Measurements from ENCODE around the gene GLB1L. TPM values are rescaled to one million over a fixed set of nuclear protein-coding genes. Genes with fewer than 3 reads are reported as not detected.

Gene GLB1L
- total RNA-seq, 2 donors from 2014 or later, result 9.1 to 13.7 TPM

- Histone ChIP-seq H3K36me3 (peaks cover 63% of the 10 kb centered on the region), H3K27ac (peak overlapping the region in 1 of 2 donors; percentile 5), H3K4me1 (ENCODE audit: control insufficient read depth in 1 of 2, low read depth in 2 of 2) (peaks cover 17 to 39% of the 10 kb centered on the region in 2 donors), H3K4me3 (no peak overlapping the region), H3K9me3 (no peaks in the 10 kb centered on the region), H3K27me3 (replicated peaks; ENCODE audit: insufficient read depth) (no peaks in the 10 kb centered on the region)
- no peak for ATAC-seq (ENCODE audit: insufficient number of reproducible peaks, low FRiP score, low read depth)
- TF ChIP-seq CTCF (IDR thresholded peaks at IDR 0.05), result no peak
- DNase-seq (ENCODE audit: low spot score), result no peak
Observed at GRCh38 chr2:219220652-219221402, 24.4 kb downstream of the GLB1L start.

GRCh38 chr2:219219784-219220532 lies 25.3 kb downstream of the GLB1L start:
- no peak for ATAC-seq (ENCODE audit: insufficient number of reproducible peaks, low FRiP score, low read depth)
- peaks cover 54% of the 10 kb centered on the region for H3K36me3 ChIP-seq
- H3K9me3 ChIP-seq, result no peaks in the 10 kb centered on the region
- no peak for DNase-seq (ENCODE audit: low spot score)
- peak overlapping the region; percentile 74 for H3K4me3 ChIP-seq
- TF ChIP-seq CTCF (IDR thresholded peaks at IDR 0.05), result no peak
- no peaks in the 10 kb centered on the region for H3K27me3 ChIP-seq (replicated peaks; ENCODE audit: insufficient read depth)
- H3K27ac ChIP-seq, result peak overlapping the region; percentile 89 to 93
- H3K4me1 ChIP-seq (ENCODE audit: control insufficient read depth in 1 of 2, low read depth in 2 of 2), result peaks cover 17 to 39% of the 10 kb centered on the region in 2 donors

GRCh38 chr2:219218732-219219701 lies 26.2 kb downstream of the GLB1L start, which contains the start of gene ABCB6:
TSS of gene ABCB6 (minus strand) at chr2:219218958. CDS start at chr2:219218673, 285 bp downstream.
- ATAC-seq (ENCODE audit: insufficient number of reproducible peaks, low FRiP score, low read depth), result peak; percentile 73
- TF ChIP-seq CTCF (IDR thresholded peaks at IDR 0.05), result no peak

GRCh38 chr2:219218217-219218731 lies 27.0 kb downstream of the GLB1L start:
- no peaks in the 10 kb centered on the region for H3K27me3 ChIP-seq (replicated peaks; ENCODE audit: insufficient read depth)
- H3K36me3 ChIP-seq, result peaks cover 52% of the 10 kb centered on the region
- DNase-seq (ENCODE audit: low spot score) (no peak), ATAC-seq (ENCODE audit: insufficient number of reproducible peaks, low FRiP score, low read depth) (peak; percentile 32)
- peak overlapping the region; percentile 89 to 93 for H3K27ac ChIP-seq
- no peak for TF ChIP-seq CTCF (IDR thresholded peaks at IDR 0.05)
- no peaks in the 10 kb centered on the region for H3K9me3 ChIP-seq
- peaks cover 17 to 39% of the 10 kb centered on the region in 2 donors for H3K4me1 ChIP-seq (ENCODE audit: control insufficient read depth in 1 of 2, low read depth in 2 of 2)
- peak overlapping the region; percentile 74 for H3K4me3 ChIP-seq

More at GRCh38 chr2:219218732-219219701, 26.2 kb downstream of the GLB1L start, which contains the start of gene ABCB6:
- peak; percentile 96 for DNase-seq (ENCODE audit: low spot score)
- peaks cover 17 to 39% of the 10 kb centered on the region in 2 donors for H3K4me1 ChIP-seq (ENCODE audit: control insufficient read depth in 1 of 2, low read depth in 2 of 2)
- H3K4me3 ChIP-seq, result peak within 1 kb of the TSS; percentile 74
- peak within 1 kb of the TSS; percentile 89 to 93 for H3K27ac ChIP-seq
- no peaks in the 10 kb centered on the region for H3K27me3 ChIP-seq (replicated peaks; ENCODE audit: insufficient read depth)
- no peaks in the 10 kb centered on the region for H3K9me3 ChIP-seq
- H3K36me3 ChIP-seq, result peaks cover 54% of the 10 kb centered on the region

All from thoracic aorta (tissue), 2 donors.